ENCODE results near the gene MMP7.

Gene MMP7

GRCh38 chr11:102491969-102492368, 38.6 kb downstream of the MMP7 start:
- no peak for DNase-seq

GRCh38 chr11:102489186-102490145, 41.1 kb downstream of the MMP7 start:
- no peak for DNase-seq

DNA sequence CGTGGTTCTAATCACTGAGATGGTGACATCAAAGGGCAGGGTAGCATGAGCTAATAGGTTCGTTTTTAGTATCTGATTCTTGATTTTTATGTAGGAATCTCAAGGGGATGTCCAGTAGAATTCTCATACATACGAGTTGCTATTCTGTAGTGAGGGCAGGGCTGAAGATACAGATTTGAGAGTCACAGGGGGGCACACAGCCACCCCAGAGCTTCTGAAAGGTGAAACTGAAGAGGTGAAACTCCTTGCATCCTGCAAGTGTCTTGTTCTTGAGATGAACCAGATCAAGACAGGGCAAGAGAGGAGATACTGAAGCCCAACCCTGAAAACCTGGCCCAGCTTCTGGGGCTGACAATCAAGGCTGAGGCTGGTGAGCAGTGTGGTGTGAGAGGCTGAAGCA, 42.3 kb downstream of the MMP7 start:
- DNase-seq: no peak

DNA sequence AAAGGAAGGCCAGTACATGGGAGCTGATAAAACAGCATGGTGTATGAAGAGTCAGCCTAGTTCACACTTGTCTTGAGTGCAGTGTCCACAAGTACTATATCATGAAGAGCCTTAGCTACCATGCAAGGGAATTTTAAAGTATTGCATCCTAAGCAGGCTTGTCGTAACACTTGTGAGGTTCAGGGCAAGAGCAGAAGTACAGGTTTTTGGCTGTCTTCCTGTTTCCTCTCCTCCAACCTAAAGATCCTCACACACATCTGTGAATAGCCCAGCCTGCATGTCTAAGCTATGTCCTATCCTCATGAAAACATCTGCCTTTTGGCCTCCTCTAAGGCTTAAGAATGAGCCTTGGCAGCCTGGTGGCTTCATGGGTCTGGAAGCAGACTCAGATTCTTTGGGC, 43.3 kb downstream of the MMP7 start:
- no peak for DNase-seq

DNA sequence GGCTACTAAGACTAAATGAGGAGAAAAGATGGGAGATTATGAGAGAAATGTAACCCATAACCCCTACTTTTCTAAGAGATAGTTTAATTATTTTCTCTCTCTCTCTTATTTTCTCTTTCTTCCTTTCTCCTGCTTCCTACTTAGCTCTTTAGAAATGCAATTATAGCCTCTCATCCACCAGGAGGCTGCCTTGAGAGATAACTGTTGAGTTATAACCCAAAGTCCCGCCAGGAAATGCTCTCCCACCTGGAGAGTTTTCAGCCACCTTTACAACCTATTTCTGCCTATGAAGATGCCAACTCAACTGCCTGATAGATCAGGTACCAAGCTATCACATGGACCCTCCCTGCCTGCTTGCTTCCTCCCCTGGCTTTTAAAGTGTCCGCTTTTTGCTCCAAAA, 44.0 kb downstream of the MMP7 start:
- no peak for DNase-seq

- DNase-seq: no peak
Observed at GRCh38 chr11:102485095-102485722, 45.3 kb downstream of the MMP7 start.

DNA sequence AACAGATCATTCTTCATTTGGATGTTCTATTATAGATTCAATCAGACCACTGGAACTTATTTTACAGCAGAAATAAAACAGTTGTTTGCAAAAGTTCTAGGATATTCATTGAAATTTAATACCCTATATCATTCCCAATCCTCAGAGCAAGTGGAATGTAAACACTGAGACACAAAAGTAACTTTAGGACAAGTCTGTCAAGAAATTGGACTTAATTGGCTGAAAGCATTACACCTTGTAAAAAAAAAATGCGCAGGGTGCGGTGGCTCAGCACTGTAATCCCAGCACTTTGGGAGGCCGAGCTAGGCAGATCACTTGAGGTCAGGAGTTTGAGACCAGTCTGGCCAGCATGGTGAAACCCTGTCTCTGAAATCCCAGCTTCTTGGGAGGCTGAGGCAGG, 48.1 kb downstream of the MMP7 start:
- no peak for DNase-seq

DNA sequence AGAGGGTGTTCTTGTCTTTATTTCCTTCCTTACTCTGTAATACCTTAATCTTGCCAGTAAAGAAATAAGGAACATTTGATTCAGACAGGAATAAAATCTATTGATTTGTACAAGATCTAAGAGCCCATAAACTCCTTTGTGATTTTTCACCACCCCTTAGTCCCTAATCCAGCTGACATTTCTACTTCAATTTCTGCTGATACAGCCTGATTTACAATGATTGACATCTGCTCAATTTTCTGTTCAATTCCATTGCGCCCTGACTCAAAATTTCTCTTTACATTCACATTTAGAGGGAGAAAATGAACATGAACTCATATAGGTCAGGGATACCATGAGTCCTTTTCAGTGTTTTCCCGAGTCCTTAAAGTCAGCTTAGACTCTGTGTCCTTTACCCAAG, 50.8 kb downstream of the MMP7 start:
- DNase-seq: no peak

DNA sequence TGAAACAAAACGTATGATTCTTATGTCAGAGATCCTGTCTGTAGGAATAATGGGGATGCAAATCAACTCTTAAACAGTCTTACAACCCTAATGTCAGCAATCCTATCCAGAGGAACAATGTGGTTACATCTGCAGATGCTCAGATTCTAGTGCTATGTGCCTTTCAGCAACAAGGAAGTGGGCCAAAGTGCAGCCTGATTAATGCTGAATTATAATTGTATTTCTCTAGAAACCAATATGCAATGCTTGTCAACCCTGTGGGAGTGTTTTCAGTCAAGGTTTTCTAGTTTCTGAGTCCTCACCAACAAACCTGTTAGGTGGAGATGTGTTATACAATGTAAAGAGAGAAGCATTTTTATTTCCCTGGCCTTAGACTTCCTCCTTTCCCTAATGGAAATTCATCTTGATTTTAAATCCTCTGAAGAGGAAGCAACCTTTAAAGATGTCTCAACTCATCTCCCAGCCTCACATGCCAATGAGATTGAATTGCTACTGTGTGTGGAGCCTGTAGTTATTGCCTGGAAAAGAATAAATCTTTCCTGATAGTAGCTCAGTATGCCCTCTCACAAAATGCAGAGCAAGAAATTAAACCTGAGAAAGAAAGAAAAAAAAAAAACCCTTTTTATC, 51.8 kb downstream of the MMP7 start:
- DNase-seq: no peak

GRCh38 chr11:102476812-102477211, 53.7 kb downstream of the MMP7 start:
- peak; percentile 33 for DNase-seq

DNA sequence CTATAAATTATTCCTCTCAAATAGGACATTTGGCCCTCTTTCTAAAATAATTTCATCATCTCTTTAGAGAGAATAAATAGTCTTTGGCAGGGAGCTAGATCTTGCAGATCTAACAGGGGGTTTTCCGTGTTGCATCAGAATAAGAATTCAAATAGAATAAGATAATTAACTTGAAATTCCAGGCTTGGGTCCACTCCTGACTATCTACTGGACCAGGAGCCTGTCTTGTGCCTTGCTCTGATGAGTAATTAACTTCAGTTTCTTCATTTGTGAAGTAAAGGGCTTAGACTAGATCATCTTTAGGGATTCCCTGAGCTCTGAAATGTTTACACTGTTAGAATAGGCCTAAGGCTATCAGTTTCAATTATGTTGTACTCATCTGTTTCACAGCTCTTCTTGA, 54.5 kb downstream of the MMP7 start:
- DNase-seq: no peak

DNA sequence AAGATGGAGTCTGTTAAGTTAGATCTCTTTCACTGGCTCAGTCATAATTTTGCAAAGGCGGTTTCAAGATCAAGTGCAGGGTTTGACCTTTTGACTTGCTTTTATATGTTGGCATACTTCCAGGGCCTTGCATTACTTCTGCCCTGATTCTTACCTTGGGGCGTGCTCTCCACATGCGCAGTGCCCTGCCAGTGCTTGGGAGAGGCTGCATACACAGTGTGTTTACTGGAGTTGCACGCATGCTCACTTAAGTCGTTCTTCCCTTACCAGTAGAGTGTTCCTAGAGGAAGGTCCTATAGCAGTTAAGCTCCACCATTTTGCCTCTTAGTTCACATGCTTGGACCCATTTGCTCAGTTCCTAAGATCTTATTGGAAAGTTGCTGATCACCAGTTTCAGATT, 57.0 kb downstream of the MMP7 start:
- no peak for DNase-seq

DNA sequence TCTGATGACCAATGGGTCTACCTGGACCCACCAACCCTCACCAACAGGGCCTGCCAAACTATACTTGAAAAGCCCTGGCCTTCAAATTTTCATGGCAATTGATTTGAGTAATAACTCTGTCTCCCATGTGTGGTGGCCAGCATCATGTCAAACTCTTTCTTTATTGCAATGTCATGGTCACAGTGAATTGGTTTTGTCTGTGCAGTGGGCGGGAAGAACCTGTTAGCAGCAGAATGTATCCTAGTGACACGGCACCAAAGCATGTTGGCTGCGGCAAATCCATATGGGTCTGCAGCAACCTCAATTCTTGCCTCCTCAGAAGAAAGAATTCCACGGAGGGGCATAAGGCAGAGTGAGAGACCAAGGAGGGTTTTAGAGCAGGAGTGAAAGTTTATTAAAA, 58.4 kb downstream of the MMP7 start:
- no peak for DNase-seq

DNA sequence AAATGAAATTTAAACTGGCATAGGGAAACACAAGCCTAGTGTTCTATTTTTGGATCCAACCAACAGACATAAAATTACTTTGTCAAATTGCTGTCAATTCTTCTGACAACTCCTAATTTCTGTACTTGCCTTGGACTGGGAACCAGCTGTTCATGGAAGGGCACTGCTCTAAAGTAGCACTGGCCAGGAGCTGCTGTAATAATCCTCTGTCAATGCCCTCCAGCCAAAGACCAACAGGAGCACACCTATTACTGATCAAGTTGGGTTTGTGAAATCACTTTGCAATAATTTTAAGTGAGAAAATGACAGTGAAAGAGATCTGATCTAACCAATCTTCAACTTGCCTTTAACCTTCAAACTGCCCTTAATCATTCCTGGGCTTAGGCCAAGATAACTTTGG, 59.1 kb downstream of the MMP7 start:
- no peak for DNase-seq
